ENCODE results near the gene BAIAP2L2. TPM values are rescaled to one million over a fixed set of nuclear protein-coding genes. Genes with fewer than 3 reads are reported as not detected.

The BAIAP2L2 gene
- total RNA-seq, 1 donor from 2014 or later, result 6.5 TPM

DNA sequence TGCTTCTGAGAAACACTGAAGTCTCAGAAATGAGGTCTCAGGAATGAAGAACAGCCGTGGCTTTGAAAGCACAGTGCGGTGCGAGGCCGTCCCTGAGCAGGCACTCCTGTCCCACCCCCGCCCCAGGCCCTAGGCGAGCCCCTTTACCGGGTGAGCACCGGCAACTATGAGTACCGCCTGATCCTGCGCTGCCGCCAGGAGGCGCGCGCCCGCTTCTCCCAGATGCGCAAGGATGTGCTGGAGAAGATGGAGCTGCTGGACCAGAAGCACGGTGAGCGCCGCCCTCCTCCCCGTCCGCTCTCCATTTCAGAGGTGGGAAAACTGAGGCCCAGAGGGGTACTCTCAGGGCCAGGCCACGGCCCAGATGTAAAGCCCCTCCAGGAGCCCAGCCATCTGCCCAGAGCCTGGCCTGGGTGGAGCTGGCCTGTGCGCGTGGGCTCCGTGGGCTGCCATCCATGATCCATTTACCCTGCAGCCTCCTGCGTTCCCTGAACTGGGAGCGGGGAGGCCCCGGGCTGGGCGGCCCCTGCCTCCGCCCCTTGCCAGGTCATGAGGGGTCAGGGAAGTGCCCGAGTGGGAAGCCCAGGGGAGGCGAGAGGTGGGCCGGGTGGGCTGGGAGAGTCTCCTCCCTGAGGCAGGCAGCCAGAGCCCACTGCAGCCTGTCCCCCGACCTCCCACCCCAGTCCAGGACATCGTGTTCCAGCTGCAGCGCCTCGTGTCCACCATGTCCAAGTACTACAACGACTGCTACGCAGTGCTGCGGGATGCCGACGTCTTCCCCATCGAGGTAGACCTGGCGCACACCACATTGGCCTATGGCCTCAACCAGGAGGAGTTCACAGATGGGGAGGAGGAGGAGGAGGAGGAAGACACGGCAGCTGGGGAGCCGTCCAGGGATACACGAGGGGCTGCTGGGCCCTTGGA, 36.0 kb downstream of the BAIAP2L2 start:
- no peak overlapping the region for H3K4me3 Mint-ChIP-seq (ENCODE audit: low read depth)
- H3K27me3 Mint-ChIP-seq, result peaks cover under 1% of the 10 kb centered on the region
- no peaks in the 10 kb centered on the region for H3K9me3 Mint-ChIP-seq (ENCODE audit: low read depth)
- H3K4me1 Mint-ChIP-seq (ENCODE audit: low read depth), result no peaks in the 10 kb centered on the region
- DNase-seq (ENCODE audit: low spot score, unreplicated experiment), result no peak
- TF ChIP-seq, protein P1, sequence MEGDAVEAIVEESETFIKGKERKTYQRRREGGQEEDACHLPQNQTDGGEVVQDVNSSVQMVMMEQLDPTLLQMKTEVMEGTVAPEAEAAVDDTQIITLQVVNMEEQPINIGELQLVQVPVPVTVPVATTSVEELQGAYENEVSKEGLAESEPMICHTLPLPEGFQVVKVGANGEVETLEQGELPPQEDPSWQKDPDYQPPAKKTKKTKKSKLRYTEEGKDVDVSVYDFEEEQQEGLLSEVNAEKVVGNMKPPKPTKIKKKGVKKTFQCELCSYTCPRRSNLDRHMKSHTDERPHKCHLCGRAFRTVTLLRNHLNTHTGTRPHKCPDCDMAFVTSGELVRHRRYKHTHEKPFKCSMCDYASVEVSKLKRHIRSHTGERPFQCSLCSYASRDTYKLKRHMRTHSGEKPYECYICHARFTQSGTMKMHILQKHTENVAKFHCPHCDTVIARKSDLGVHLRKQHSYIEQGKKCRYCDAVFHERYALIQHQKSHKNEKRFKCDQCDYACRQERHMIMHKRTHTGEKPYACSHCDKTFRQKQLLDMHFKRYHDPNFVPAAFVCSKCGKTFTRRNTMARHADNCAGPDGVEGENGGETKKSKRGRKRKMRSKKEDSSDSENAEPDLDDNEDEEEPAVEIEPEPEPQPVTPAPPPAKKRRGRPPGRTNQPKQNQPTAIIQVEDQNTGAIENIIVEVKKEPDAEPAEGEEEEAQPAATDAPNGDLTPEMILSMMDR (IDR thresholded peaks at IDR 0.05; ENCODE audit: unreplicated experiment), result peak; percentile 42
- H3K27ac Mint-ChIP-seq, result no peak overlapping the region
- H3K36me3 Mint-ChIP-seq (ENCODE audit: insufficient read depth), result peaks cover 11% of the 10 kb centered on the region

DNA sequence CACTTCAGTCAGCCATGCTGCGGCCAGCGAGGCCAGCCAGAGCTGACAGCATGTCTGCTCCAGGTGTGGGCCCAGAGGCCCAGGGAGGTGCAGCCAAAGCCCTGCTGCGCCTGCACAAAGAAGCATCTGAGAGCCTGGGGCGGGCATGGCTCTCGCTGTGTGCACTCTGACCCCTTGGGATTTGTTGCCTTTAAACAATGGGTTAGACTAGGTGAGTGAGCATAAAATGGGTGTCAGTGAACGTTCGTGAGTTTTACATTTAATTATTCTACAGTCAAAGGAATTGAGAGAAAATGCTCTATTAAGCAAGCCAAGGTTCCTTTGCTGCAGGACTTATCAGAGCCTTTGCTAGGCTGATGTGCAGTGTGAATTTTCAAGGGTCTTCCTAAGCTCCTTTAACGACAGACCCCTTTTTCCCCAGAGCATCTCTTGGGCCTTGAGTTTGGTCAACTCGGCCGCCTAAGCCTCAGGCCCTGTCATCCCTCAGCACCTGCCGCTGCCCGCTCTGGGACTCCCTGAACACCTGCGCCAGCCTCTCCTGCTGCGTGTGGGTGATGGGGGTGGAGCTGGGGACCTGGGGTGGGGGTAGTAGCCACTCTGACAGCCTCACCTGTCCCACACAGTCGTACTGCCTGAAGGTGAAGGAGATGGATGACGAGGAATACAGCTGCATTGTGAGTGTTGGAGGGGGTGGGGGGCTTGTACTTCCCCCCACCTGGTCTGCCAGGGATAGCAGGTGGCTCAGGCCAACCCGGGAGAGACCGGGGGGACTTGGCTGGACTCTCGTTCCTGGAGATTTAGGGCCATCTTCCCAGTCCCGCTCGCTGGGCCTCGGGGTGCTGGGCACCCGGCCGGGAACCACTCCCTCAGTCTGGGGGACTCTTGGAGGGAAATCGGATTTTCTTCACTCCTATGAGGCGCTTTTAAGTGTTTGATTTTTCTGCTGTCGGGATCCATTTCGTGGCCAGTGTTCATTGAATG, 37.0 kb downstream of the BAIAP2L2 start:
- TF ChIP-seq, protein P1 (IDR thresholded peaks at IDR 0.05; ENCODE audit: unreplicated experiment), result no peak
- DNase-seq (ENCODE audit: low spot score, unreplicated experiment), result no peak
- Mint-ChIP-seq H3K9me3 (ENCODE audit: low read depth) (no peaks in the 10 kb centered on the region), H3K4me3 (ENCODE audit: low read depth) (no peak overlapping the region), H3K36me3 (ENCODE audit: insufficient read depth) (peaks cover 9% of the 10 kb centered on the region), H3K4me1 (ENCODE audit: low read depth) (no peaks in the 10 kb centered on the region), H3K27me3 (no peaks in the 10 kb centered on the region), H3K27ac (no peak overlapping the region)

DNA sequence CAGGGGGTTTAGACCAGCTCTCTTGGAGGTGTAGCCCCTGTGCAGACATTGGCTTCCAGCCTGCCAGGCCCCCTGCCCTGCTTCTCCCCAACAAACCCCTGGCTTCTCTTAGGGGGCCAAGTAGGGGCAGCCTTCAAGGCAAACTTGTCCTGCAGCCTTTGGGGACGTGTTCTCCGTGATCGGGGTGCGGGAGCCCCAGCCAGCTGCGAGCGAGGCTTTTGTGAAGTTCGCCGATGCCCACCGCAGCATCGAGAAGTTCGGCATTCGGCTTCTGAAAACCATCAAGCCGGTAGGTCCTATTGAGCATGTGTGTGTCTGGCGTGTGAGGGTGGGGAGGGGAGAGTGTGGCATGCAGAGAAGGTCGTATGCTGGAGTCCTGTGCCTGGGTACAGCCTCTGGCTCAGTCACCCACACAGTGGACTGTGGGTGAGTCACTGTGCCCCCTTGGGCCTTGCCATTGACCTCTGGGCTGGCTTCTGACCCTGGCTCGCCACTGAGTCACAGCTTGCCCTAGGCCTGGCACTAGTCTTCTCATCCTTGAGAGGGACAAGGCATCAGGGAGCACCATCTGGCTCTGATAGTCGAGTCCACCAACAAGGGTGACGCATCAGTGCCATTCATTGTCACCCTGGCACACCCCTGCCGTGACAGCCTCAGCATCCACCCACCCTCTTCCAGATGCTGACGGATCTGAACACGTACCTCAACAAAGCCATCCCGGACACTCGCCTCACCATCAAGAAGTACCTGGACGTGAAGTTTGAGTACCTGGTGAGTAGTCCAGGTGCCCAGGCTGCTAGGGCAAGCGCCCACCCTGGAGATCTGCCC, 37.9 kb downstream of the BAIAP2L2 start:
- H3K27me3 Mint-ChIP-seq, result no peaks in the 10 kb centered on the region
- H3K27ac Mint-ChIP-seq, result no peak overlapping the region
- peaks cover 9% of the 10 kb centered on the region for H3K36me3 Mint-ChIP-seq (ENCODE audit: insufficient read depth)

DNA sequence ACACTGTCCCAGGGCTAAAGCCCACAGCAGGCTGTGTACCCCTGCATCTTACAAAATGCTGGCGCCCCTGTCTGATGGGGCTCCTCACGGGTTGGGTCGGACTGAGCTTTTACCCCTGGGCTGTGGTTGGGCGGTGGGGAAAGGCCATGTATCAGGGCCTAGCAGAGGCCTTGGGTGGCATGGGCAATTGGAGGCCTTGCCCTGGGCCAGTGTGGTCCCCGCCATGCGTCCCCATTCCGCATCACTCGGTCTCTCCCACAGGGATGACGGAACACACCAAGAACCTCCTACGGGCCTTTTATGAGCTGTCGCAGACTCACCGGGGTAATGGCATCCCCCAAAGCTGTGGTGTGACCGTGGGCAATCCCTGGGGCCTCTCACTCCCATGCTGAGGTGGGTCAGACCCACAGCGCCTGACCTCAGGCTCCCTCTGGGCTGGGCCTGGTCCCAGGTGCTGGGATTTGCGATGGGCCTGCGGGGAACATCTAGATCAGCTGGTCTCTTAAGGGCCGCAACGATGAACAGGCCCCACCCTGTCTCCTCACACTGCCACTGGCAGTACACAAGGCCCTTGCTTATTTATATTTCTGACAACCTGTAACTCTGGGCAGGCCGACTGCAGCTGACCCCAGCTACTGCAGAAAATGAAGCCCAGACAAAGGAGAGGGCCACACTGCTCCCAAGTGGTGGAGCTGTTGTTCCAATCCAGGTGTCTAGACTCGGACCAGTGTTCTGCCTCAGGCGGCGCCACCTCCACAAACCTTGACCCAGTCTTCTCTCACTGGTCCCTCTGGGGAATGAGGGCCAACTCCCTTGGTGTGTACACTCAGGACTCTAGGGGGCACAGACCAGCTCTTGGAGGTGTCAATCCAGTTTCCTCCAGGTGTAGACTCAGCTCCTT, 38.8 kb downstream of the BAIAP2L2 start:
- TF ChIP-seq, protein P1 (IDR thresholded peaks at IDR 0.05; ENCODE audit: unreplicated experiment), result no peak
- H3K27me3 Mint-ChIP-seq, result no peaks in the 10 kb centered on the region
- DNase-seq (ENCODE audit: low spot score, unreplicated experiment), result no peak
- H3K4me1 Mint-ChIP-seq (ENCODE audit: low read depth), result no peaks in the 10 kb centered on the region
- peaks cover 11% of the 10 kb centered on the region for H3K36me3 Mint-ChIP-seq (ENCODE audit: insufficient read depth)
- H3K4me3 Mint-ChIP-seq (ENCODE audit: low read depth), result no peak overlapping the region
- no peak overlapping the region for H3K27ac Mint-ChIP-seq
- no peaks in the 10 kb centered on the region for H3K9me3 Mint-ChIP-seq (ENCODE audit: low read depth)

More for the DNA sequence above, 37.9 kb downstream of the BAIAP2L2 start:
- TF ChIP-seq, protein P1 (IDR thresholded peaks at IDR 0.05; ENCODE audit: unreplicated experiment), result no peak
- H3K4me3 Mint-ChIP-seq (ENCODE audit: low read depth), result no peak overlapping the region
- no peaks in the 10 kb centered on the region for H3K9me3 Mint-ChIP-seq (ENCODE audit: low read depth)
- no peaks in the 10 kb centered on the region for H3K4me1 Mint-ChIP-seq (ENCODE audit: low read depth)
- DNase-seq (ENCODE audit: low spot score, unreplicated experiment), result no peak
